Mucosa of rectum (tissue), 2 donors: ENCODE data around the gene RIMOC1.

ENCODE experiments used
- H3K27ac ChIP-seq, 2 donors: one replicate each; pipeline ENCODE4 v1.7.0; 2013; ENCODE audit warnings: inconsistent platforms in 2 of 2, low read depth in 2 of 2, low read length in 2 of 2
- H3K27me3 ChIP-seq, 2 donors: one replicate each; pipeline ENCODE4 v1.7.0; 2013; ENCODE audit warnings: low read length in 2 of 2; ENCODE audit not compliant: control insufficient read depth in 2 of 2, insufficient read depth in 2 of 2
- H3K36me3 ChIP-seq, 2 donors: one replicate each; pipeline ENCODE4 v1.7.0; 2013; ENCODE audit warnings: low read length in 2 of 2; ENCODE audit not compliant: control insufficient read depth in 2 of 2, insufficient read depth in 2 of 2
- H3K4me1 ChIP-seq, 2 donors: one replicate each; pipeline ENCODE4 v1.7.0; 2013; ENCODE audit warnings: low read length in 2 of 2, mild to moderate bottlenecking in 1 of 2; ENCODE audit not compliant: control insufficient read depth in 2 of 2, insufficient read depth in 2 of 2
- H3K4me3 ChIP-seq, 2 donors: one replicate each; pipeline ENCODE4 v1.7.0; 2013; ENCODE audit warnings: low read length in 2 of 2
- H3K9ac ChIP-seq, 2 donors: one replicate each; pipeline ENCODE4 v1.7.0; 2013; ENCODE audit warnings: low read length in 2 of 2, low read depth in 1 of 2, mild to moderate bottlenecking in 1 of 2
- H3K9me3 ChIP-seq, 2 donors: one replicate each; pipeline ENCODE4 v1.7.0; 2013; ENCODE audit warnings: low read length in 2 of 2; ENCODE audit not compliant: control insufficient read depth in 2 of 2
- donor health status: healthy.
- donor health status: Normal muscosa, but diverticular disease.

The RIMOC1 gene

DNA sequence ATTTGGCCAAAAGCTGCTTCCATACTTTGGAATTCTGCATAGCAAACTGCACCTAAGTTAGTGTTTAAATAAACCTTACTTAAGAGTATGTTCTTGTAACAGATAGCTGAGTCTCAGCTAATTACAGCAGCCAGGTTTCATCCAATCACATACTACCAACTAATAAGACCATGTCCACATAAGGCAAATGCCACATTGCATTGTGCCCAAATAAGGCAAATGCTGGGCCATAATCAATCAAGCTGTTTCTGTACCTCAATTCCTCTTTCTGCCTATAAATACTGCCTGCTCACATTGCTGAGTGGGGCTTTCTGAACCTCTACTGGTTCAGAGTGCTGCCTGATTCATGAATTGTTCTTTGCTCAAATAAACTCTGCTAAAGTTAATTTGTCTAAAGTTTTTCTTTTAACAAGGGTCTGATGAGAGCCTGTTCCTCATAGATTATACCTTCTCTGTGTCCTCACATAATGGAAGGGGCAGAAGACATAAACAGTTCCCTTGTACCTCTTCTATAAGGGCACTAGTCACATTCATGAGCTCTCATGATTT, 29.6 kb upstream of the RIMOC1 start:
- Histone ChIP-seq H3K4me1 (peaks cover 5 to 7% of the 10 kb centered on the region in 2 donors), H3K36me3 (no peaks in the 10 kb centered on the region), H3K27me3 (peaks cover 0 to 2% of the 10 kb centered on the region in 2 donors), H3K9me3 (no peaks in the 10 kb centered on the region), H3K9ac (no peak overlapping the region), H3K27ac (no peak overlapping the region), H3K4me3 (no peak overlapping the region)

DNA sequence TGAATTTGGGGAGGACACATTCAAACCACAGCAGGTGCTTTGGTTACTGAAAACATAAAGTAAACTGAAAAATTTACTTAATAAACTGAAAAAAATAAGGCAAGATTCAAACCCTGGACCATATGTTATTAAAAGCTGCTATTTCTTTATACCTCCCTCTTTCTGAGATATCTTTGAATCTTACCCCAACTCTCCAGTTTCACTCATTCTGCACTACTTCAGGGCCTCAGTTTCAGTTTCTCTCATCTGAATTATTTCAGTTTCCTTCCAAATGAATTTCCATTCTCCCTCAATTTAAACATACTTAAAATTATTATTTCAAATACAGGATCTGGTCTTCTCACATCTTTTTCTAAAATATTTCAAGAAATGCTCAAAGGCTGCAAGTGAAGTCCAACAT, 29.0 kb upstream of the RIMOC1 start:
- Histone ChIP-seq H3K4me1 (peaks cover 5 to 7% of the 10 kb centered on the region in 2 donors), H3K27ac (no peak overlapping the region), H3K9me3 (no peaks in the 10 kb centered on the region), H3K9ac (no peak overlapping the region), H3K4me3 (no peak overlapping the region), H3K36me3 (no peaks in the 10 kb centered on the region), H3K27me3 (peaks cover 0 to 2% of the 10 kb centered on the region in 2 donors)

DNA sequence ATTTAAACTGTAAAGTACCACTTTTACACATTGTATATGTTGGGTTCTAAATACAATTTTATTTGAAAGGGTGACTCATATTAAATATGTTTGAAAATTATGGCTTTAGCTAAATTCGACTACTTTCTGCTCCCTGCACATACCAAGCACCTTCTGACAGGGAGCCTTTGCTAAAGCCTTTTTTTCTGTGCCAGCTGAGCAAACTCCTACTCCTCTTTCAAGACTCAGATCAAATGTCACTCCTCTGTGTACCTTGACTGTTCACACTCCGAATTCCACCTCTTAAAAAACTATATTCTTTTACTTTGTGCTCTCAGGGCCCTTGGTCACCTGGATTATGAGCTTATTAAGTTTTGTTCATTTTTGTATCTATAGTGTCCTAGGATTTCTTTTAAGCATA, 27.5 kb upstream of the RIMOC1 start:
- H3K27me3 ChIP-seq: peaks cover 0 to 2% of the 10 kb centered on the region in 2 donors
- no peaks in the 10 kb centered on the region for H3K4me1 ChIP-seq
- H3K27ac ChIP-seq: no peak overlapping the region
- no peaks in the 10 kb centered on the region for H3K36me3 ChIP-seq
- H3K9ac ChIP-seq: no peak overlapping the region
- no peaks in the 10 kb centered on the region for H3K9me3 ChIP-seq
- H3K4me3 ChIP-seq: no peak overlapping the region

- H3K36me3 ChIP-seq: no peaks in the 10 kb centered on the region
- no peaks in the 10 kb centered on the region for H3K27me3 ChIP-seq
- no peaks in the 10 kb centered on the region for H3K4me1 ChIP-seq
- no peak overlapping the region for H3K27ac ChIP-seq
- H3K9me3 ChIP-seq: no peaks in the 10 kb centered on the region
- H3K4me3 ChIP-seq: no peak overlapping the region
- no peak overlapping the region for H3K9ac ChIP-seq
These were observed 26.7 kb upstream of the RIMOC1 start for GRCh38 chr5:41877408-41877807.

GRCh38 chr5:41878173-41878572, 26.0 kb upstream of the RIMOC1 start:
- Histone ChIP-seq H3K27me3 (no peaks in the 10 kb centered on the region), H3K9ac (no peak overlapping the region), H3K9me3 (no peaks in the 10 kb centered on the region), H3K36me3 (no peaks in the 10 kb centered on the region), H3K4me3 (no peak overlapping the region), H3K4me1 (no peaks in the 10 kb centered on the region), H3K27ac (no peak overlapping the region)

GRCh38 chr5:41878643-41879478, 25.3 kb upstream of the RIMOC1 start:
- Histone ChIP-seq H3K27me3 (no peaks in the 10 kb centered on the region), H3K4me3 (no peak overlapping the region), H3K27ac (no peak overlapping the region), H3K4me1 (no peaks in the 10 kb centered on the region), H3K9ac (no peak overlapping the region), H3K36me3 (no peaks in the 10 kb centered on the region), H3K9me3 (no peaks in the 10 kb centered on the region)

DNA sequence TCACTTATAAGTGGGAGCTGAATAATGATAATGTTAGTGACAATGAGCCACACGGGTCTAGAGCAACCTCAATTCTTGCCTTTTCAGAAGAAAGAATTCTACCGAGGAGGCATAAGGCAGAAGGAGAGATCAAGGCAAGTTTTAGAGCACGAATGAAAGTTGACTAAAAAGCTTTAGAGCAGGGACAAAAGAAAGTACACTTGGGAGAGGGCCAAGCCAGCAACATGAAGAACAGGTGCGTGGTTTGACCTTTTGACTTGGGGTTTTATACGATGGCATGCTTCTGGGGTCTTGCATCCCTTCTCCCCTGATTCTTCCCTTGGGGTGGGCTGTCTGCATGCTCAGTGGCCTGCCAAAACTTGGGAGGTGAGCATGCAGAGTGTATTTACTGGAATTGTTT, 21.4 kb upstream of the RIMOC1 start:
- Histone ChIP-seq H3K9ac (no peak overlapping the region), H3K4me1 (no peaks in the 10 kb centered on the region), H3K9me3 (no peaks in the 10 kb centered on the region), H3K27me3 (peaks cover 0 to under 1% of the 10 kb centered on the region in 2 donors), H3K4me3 (no peak overlapping the region), H3K36me3 (no peaks in the 10 kb centered on the region), H3K27ac (no peak overlapping the region)

DNA sequence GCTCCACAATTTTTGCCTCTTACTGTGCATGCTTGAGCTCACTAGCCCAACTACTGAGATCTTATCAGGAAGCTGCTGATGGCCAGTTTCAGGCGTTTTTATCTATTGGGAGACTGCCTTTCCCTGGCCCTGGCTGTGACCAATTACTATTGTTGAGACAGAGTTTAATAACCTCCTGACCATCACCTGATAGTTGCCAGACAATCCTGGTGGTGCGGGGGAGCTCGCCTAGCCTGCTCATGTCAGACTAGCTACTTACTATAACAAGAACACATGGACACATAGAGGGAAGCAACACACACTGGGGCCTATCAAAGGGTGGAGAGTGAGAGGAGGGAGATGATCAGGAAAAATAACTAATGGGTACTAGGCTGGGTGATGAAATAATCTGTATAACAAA, 20.9 kb upstream of the RIMOC1 start:
- no peak overlapping the region for H3K9ac ChIP-seq
- H3K36me3 ChIP-seq: no peaks in the 10 kb centered on the region
- H3K4me3 ChIP-seq: no peak overlapping the region
- peaks cover 0 to 3% of the 10 kb centered on the region in 2 donors for H3K27me3 ChIP-seq
- H3K27ac ChIP-seq: no peak overlapping the region
- no peaks in the 10 kb centered on the region for H3K4me1 ChIP-seq
- no peaks in the 10 kb centered on the region for H3K9me3 ChIP-seq

- H3K9ac ChIP-seq: no peak overlapping the region
- no peak overlapping the region for H3K27ac ChIP-seq
- no peak overlapping the region for H3K4me3 ChIP-seq
- no peaks in the 10 kb centered on the region for H3K4me1 ChIP-seq
- no peaks in the 10 kb centered on the region for H3K36me3 ChIP-seq
- H3K27me3 ChIP-seq: peaks cover 0 to 3% of the 10 kb centered on the region in 2 donors
- H3K9me3 ChIP-seq: no peaks in the 10 kb centered on the region
These were observed 20.2 kb upstream of the RIMOC1 start for GRCh38 chr5:41883936-41884335.

DNA sequence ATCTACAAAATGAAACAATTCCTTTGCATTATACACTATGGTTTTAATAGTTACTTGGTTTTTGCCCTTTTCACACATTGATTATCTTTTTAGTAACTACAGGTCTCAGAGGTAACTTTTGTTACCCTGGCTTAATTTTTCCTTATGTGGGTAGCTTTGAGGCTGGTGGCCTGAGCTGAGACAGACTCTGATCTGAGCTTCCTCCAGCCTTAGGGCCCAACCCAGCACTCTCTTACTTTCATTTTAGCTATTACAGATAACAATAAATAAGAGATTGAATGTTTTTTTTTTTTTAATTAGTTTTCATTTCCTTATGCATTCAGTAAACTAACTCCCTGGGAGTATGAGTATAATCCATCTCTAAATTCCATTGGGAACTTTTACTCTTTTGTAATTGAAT, 18.9 kb upstream of the RIMOC1 start:
- Histone ChIP-seq H3K27ac (no peak overlapping the region), H3K27me3 (peaks cover 0 to 3% of the 10 kb centered on the region in 2 donors), H3K36me3 (no peaks in the 10 kb centered on the region), H3K9me3 (no peaks in the 10 kb centered on the region), H3K4me1 (no peaks in the 10 kb centered on the region), H3K4me3 (no peak overlapping the region), H3K9ac (no peak overlapping the region)
